Measurements from ENCODE around the gene CTSF.

DNA sequence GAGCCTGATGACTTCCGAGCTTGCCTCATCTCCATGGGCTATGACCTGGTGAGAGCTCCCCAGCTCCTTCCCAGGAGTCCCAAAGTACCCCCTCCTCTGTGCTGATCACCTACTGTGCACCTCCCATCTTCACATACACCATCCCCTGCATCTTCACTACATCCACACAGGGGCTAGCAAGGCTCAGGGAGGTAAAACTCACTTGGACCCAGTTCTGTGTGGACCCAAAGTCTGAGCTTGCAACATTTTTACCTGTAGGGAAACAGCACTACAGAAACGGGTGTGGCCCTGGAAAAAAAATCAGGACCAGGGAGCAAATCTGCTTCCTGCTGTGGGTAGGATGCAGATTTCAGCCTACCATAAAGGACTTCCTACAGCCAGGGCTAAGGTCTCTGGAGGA, 6.1 kb downstream of the CTSF start:
- TF ChIP-seq GATA3 (IDR thresholded peaks at IDR 0.05; ENCODE audit: low read depth, low read length) (no peak), GATA2 (IDR thresholded peaks at IDR 0.05; ENCODE audit: low read depth, low read length) (no peak)
